HEK293 (cell line): Measurements from ENCODE around the gene GNRHR.

Experiments
- CTCF ChIA-PET: fragments of 350-600 bp; formaldehyde crosslinking; extraction: SDS; loops from one replicate; lab custom pipeline; 2021; ENCODE audit warnings: antibody characterized with exemption; lab: Yijun Ruan, JAX
- POLR2A ChIA-PET: fragments of 300-600 bp; formaldehyde crosslinking; extraction: SDS; loops from one replicate; lab custom pipeline; 2020; ENCODE audit warnings: antibody characterized with exemption, inconsistent platforms; lab: Yijun Ruan, JAX
- H3K27ac ChIP-seq: fragments of 200-500 bp; sonication (Bioruptor generic); 2 replicates; pipeline ENCODE4 v1.5.1; 2014; ENCODE audit warnings: low read depth, low read length, control low read depth, inconsistent platforms; ENCODE audit errors: extremely low read depth
- H3K36me3 ChIP-seq, 2 experiments: fragments of 200-500 bp in 1 of 2; sonication (Bioruptor generic) in 1 of 2; 1 replicate in 1 of 2; 2 replicates in 1 of 2; pipeline ENCODE4 v1.5.1; 2014 to 2017; ENCODE audit warnings: inconsistent platforms in 2 of 2, low read length in 2 of 2; ENCODE audit not compliant: control insufficient read depth in 2 of 2, insufficient read depth in 1 of 2
- H3K4me1 ChIP-seq: fragments of 200-500 bp; sonication (Bioruptor generic); 2 replicates; pipeline ENCODE4 v1.5.1; 2014; ENCODE audit warnings: mild to moderate bottlenecking, low read length, inconsistent platforms; ENCODE audit not compliant: control insufficient read depth, insufficient read depth
- H3K4me3 ChIP-seq: 2 replicates; pipeline ENCODE4 v1.5.1; 2011; ENCODE audit warnings: low read depth, mild to moderate bottlenecking, control low read depth, low read length, moderate library complexity
- H3K9me3 ChIP-seq: fragments of 200-500 bp; sonication (Bioruptor generic); 2 replicates; pipeline ENCODE4 v1.5.1; 2014; ENCODE audit warnings: low read depth, low read length, inconsistent platforms; ENCODE audit not compliant: control insufficient read depth, insufficient read depth
- MYNN ChIP-seq: fragments of 450-650 bp; formaldehyde crosslinking; IDR thresholded peaks from 2 replicates; pipeline ENCODE4 v1.5.1; 2016; ENCODE audit warnings: missing biosample characterization, missing genetic modification characterization, borderline replicate concordance
- SCRT2 ChIP-seq: fragments of 450-650 bp; formaldehyde crosslinking; IDR thresholded peaks from 2 replicates; pipeline ENCODE4 v1.5.1; 2016; ENCODE audit warnings: missing biosample characterization, missing genetic modification characterization
- ZBTB48 ChIP-seq: fragments of 450-650 bp; formaldehyde crosslinking; IDR thresholded peaks from 2 replicates; pipeline ENCODE4 v1.5.1; 2016; ENCODE audit warnings: missing biosample characterization, missing genetic modification characterization
- ZBTB8A ChIP-seq: fragments of 450-650 bp; formaldehyde crosslinking; IDR thresholded peaks from 2 replicates; pipeline ENCODE4 v1.5.1; 2016; ENCODE audit warnings: missing biosample characterization, missing genetic modification characterization
- ZFP41 ChIP-seq: fragments of 450-650 bp; formaldehyde crosslinking; IDR thresholded peaks from 2 replicates; pipeline ENCODE4 v1.5.1; 2016; ENCODE audit warnings: missing biosample characterization, missing genetic modification characterization, borderline replicate concordance
- ZNF114 ChIP-seq: fragments of 450-650 bp; formaldehyde crosslinking; IDR thresholded peaks from 2 replicates; pipeline ENCODE4 v1.5.0; 2017; ENCODE audit warnings: missing biosample characterization, missing genetic modification characterization
- ZNF132 ChIP-seq: fragments of 450-650 bp; formaldehyde crosslinking; IDR thresholded peaks from 2 replicates; pipeline ENCODE4 v1.5.1; 2017; ENCODE audit warnings: missing biosample characterization, missing genetic modification characterization, borderline replicate concordance
- ZNF23 ChIP-seq: fragments of 450-650 bp; formaldehyde crosslinking; IDR thresholded peaks from 2 replicates; pipeline ENCODE4 v1.5.1; 2016; ENCODE audit warnings: missing biosample characterization, missing genetic modification characterization, borderline replicate concordance
- ZNF366 ChIP-seq: fragments of 450-650 bp; formaldehyde crosslinking; conservative IDR thresholded peaks from 2 replicates; pipeline ENCODE4 v1.5.1; 2016; ENCODE audit warnings: missing biosample characterization, missing genetic modification characterization
- ZNF423 ChIP-seq: fragments of 450-650 bp; formaldehyde crosslinking; IDR thresholded peaks from 2 replicates; pipeline ENCODE4 v1.5.1; 2016; ENCODE audit warnings: missing biosample characterization, missing genetic modification characterization
- ZNF473 ChIP-seq: fragments of 450-650 bp; formaldehyde crosslinking; IDR thresholded peaks from 2 replicates; pipeline ENCODE4 v1.5.1; 2017; ENCODE audit warnings: missing biosample characterization, missing genetic modification characterization
- ZNF571 ChIP-seq: fragments of 450-650 bp; formaldehyde crosslinking; IDR thresholded peaks from 2 replicates; pipeline ENCODE4 v1.5.0; 2017; ENCODE audit warnings: missing biosample characterization, missing genetic modification characterization
- ZNF585B ChIP-seq: fragments of 450-650 bp; formaldehyde crosslinking; IDR thresholded peaks from 2 replicates; pipeline ENCODE4 v1.5.1; 2016; ENCODE audit warnings: missing biosample characterization, missing genetic modification characterization
- ZNF621 ChIP-seq: fragments of 450-650 bp; formaldehyde crosslinking; IDR thresholded peaks from 2 replicates; pipeline ENCODE4 v1.5.1; 2017; ENCODE audit warnings: missing biosample characterization, missing genetic modification characterization
- ZNF624 ChIP-seq: fragments of 450-650 bp; formaldehyde crosslinking; IDR thresholded peaks from 2 replicates; pipeline ENCODE4 v1.5.1; 2017; ENCODE audit warnings: missing biosample characterization, missing genetic modification characterization
- TF ChIP-seq, protein P1 (sequence below): fragments of 450-650 bp; formaldehyde crosslinking; IDR thresholded peaks from 2 replicates; pipeline ENCODE4 v1.5.1; 2017; ENCODE audit warnings: missing biosample characterization, missing genetic modification characterization
- TF ChIP-seq, protein P2 (sequence below): fragments of 450-650 bp; formaldehyde crosslinking; IDR thresholded peaks from 2 replicates; pipeline ENCODE4 v1.5.1; 2016; ENCODE audit warnings: missing biosample characterization, missing genetic modification characterization, low read depth
- TF ChIP-seq, protein P3 (sequence below): fragments of 450-650 bp; formaldehyde crosslinking; IDR thresholded peaks from 2 replicates; pipeline ENCODE4 v1.5.1; 2016; ENCODE audit warnings: missing biosample characterization, missing genetic modification characterization

GNRHR gene

DNA sequence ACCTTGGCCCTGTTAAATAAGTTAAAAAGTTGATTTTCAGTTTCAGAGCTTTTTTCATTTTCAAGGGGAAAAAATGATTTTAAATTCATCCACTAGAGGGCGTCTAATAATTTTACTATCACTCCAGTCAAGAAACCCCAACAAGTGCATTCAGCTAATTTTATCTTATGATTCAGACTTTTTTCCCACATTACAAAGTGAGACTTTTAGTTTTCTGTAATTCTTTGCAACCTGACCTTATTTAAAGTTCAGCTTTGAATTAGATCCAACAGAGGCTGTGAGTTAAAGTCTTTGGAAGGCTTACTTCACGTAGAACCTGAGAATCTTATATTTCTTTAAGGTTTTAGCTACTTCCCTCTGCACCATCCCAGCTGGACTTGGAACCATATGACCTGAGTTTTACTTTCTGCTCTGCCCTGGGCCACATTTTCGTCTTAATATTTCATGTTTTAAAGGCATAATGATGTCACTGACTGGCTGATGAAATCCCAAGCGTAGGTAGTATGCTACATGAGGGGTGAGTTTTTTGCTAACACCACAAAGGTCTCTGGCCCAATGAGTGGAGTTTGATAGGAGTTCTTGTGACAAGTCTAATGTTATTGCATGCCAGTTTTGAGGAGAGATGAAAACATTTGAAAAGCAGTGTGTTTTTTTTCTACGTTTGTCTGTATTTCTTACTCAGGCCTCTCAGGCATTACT, 7.2 kb downstream of the GNRHR start:
- POLR2A ChIA-PET = no interaction called here
- TF ChIP-seq ZNF366 (tag by site-specific recombination) (no peak), ZNF621 (tag by site-specific recombination) (no peak), ZNF624 (no peak), ZNF23 (tag by site-specific recombination) (no peak), SCRT2 (tag by site-specific recombination) (peak; percentile 48; the same call in 1 of the 2 replicates), ZNF114 (tag by site-specific recombination) (no peak), ZNF473 (tag by site-specific recombination) (no peak)
- TF ChIP-seq, protein P1, sequence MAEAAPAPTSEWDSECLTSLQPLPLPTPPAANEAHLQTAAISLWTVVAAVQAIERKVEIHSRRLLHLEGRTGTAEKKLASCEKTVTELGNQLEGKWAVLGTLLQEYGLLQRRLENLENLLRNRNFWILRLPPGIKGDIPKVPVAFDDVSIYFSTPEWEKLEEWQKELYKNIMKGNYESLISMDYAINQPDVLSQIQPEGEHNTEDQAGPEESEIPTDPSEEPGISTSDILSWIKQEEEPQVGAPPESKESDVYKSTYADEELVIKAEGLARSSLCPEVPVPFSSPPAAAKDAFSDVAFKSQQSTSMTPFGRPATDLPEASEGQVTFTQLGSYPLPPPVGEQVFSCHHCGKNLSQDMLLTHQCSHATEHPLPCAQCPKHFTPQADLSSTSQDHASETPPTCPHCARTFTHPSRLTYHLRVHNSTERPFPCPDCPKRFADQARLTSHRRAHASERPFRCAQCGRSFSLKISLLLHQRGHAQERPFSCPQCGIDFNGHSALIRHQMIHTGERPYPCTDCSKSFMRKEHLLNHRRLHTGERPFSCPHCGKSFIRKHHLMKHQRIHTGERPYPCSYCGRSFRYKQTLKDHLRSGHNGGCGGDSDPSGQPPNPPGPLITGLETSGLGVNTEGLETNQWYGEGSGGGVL (tag by site-specific recombination) = no peak
- TF ChIP-seq, all 188 proteins: peak for 1
- CTCF ChIA-PET = interaction anchor here (0.5 to 2.2 kb wide), 16 partner anchors 9 to 1208 kb away, joined by 3 to 14 read pairs (median 4); partner anchors contain the start of gene UBA6

DNA sequence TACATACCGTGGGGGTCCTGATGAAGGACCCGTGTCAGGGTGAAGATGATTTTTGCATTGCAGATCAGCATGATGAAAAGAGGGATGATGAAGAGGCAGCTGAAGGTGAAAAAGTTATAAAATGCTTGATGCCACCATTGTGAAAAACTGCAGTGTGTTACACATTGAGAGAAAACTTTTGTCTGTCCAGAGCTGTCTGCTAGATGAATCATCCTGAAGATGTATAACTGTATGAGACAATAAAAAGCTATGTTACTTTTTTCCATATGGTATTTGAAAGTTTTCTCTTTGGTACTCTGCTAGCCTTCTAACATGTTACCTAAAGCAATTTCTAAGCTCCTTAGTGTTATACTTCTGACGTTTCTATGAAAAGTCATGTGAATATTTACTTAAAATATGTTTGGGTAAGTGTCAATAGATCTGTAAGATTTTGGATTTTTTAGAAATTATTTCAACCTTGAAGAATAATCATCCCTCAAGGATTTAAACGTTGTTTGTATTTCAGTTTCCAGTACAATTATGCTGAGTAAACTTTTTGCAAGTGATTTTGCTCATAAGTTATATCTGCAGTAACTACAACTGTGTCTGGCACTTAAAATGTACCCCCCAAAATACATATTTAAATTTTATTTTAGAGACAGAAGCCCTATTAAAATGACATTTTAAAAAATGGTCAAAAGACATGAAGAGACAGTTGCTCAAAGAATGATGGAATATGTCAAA, 9.5 kb downstream of the GNRHR start:
- ChIA-PET CTCF (interaction anchor here (0.5 to 2.2 kb wide), 6 partner anchors 8 to 957 kb away, joined by 3 to 14 read pairs (median 4); no protein-coding TSS in a partner anchor), POLR2A (no interaction called here)
- TF ChIP-seq ZFP41 (tag by site-specific recombination) (no peak), ZNF585B (no peak), ZNF132 (tag by site-specific recombination) (no peak), ZNF423 (no peak), ZBTB48 (tag by site-specific recombination) (no peak), ZNF366 (tag by site-specific recombination) (no peak), ZBTB8A (tag by site-specific recombination) (no peak), ZNF571 (tag by site-specific recombination) (no peak), MYNN (tag by site-specific recombination) (no peak)
- TF ChIP-seq, protein P2, sequence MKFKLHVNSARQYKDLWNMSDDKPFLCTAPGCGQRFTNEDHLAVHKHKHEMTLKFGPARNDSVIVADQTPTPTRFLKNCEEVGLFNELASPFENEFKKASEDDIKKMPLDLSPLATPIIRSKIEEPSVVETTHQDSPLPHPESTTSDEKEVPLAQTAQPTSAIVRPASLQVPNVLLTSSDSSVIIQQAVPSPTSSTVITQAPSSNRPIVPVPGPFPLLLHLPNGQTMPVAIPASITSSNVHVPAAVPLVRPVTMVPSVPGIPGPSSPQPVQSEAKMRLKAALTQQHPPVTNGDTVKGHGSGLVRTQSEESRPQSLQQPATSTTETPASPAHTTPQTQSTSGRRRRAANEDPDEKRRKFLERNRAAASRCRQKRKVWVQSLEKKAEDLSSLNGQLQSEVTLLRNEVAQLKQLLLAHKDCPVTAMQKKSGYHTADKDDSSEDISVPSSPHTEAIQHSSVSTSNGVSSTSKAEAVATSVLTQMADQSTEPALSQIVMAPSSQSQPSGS = no peak
- TF ChIP-seq, protein P3, sequence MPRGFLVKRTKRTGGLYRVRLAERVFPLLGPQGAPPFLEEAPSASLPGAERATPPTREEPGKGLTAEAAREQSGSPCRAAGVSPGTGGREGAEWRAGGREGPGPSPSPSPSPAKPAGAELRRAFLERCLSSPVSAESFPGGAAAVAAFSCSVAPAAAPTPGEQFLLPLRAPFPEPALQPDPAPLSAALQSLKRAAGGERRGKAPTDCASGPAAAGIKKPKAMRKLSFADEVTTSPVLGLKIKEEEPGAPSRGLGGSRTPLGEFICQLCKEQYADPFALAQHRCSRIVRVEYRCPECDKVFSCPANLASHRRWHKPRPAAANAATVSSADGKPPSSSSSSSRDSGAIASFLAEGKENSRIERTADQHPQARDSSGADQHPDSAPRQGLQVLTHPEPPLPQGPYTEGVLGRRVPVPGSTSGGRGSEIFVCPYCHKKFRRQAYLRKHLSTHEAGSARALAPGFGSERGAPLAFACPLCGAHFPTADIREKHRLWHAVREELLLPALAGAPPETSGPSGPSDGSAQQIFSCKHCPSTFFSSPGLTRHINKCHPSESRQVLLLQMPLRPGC = no peak
- H3K27ac ChIP-seq = no peak overlapping the region
- no peak overlapping the region for H3K4me3 ChIP-seq
- no peaks in the 10 kb centered on the region for H3K36me3 ChIP-seq
- no peaks in the 10 kb centered on the region for H3K9me3 ChIP-seq
- no peaks in the 10 kb centered on the region for H3K4me1 ChIP-seq

More for the DNA sequence above, 7.2 kb downstream of the GNRHR start:
- Histone ChIP-seq H3K36me3 (no peaks in the 10 kb centered on the region), H3K4me1 (0 out of 2 replicates have a peak, but pooled peaks cover 3% of the 10 kb centered on the region), H3K4me3 (no peak overlapping the region), H3K9me3 (no peaks in the 10 kb centered on the region), H3K27ac (no peak overlapping the region)
